SJSA1 (cell line): ENCODE data around the gene SHROOM1. TPM values are rescaled to one million over a fixed set of nuclear protein-coding genes. Genes with fewer than 3 reads are reported as not detected.

Source experiments
- DNase-seq, 2 experiments: peaks; one replicate each; pipeline ENCODE4 v3.0.0-alpha.2; 2015 to 2020; ENCODE audit warnings: low spot score in 2 of 2, low read depth in 1 of 2
- H3K27ac ChIP-seq: fragments of 250-450 bp; sonication (Bioruptor Pico); 2 replicates; pipeline ENCODE4 v1.5.1; 2020; ENCODE audit warnings: mild to moderate bottlenecking, moderate library complexity
- H3K27me3 ChIP-seq: fragments of 250-450 bp; sonication (Bioruptor Pico); replicated peaks from 2 replicates; pipeline ENCODE4 v1.5.1; 2020; ENCODE audit warnings: mild to moderate bottlenecking, moderate library complexity
- H3K36me3 ChIP-seq: fragments of 250-450 bp; sonication (Bioruptor Pico); 2 replicates; pipeline ENCODE4 v1.5.1; 2020; ENCODE audit warnings: mild to moderate bottlenecking
- H3K4me1 ChIP-seq: fragments of 250-450 bp; sonication (Bioruptor Pico); replicated peaks from 2 replicates; pipeline ENCODE4 v1.6.1; 2021; ENCODE audit warnings: mild to moderate bottlenecking
- H3K4me3 ChIP-seq: fragments of 250-450 bp; sonication (Bioruptor Pico); 2 replicates; pipeline ENCODE4 v1.5.1; 2020; ENCODE audit warnings: mild to moderate bottlenecking
- H3K9me3 ChIP-seq: fragments of 250-450 bp; sonication (Bioruptor Pico); replicated peaks from 2 replicates; pipeline ENCODE4 v1.5.1; 2020; ENCODE audit warnings: mild to moderate bottlenecking
- total RNA-seq: library from RNA; depleted of rRNA; stranded (reverse); fragments of >200 nt; shearing (Covaris generic); gene quantifications from 2 replicates; pipeline ENCODE4 v1.2.3, GENCODE V29; 2014

SHROOM1 gene
- total RNA-seq, 1 experiment from 2014 or later: 31.2 TPM

DNA sequence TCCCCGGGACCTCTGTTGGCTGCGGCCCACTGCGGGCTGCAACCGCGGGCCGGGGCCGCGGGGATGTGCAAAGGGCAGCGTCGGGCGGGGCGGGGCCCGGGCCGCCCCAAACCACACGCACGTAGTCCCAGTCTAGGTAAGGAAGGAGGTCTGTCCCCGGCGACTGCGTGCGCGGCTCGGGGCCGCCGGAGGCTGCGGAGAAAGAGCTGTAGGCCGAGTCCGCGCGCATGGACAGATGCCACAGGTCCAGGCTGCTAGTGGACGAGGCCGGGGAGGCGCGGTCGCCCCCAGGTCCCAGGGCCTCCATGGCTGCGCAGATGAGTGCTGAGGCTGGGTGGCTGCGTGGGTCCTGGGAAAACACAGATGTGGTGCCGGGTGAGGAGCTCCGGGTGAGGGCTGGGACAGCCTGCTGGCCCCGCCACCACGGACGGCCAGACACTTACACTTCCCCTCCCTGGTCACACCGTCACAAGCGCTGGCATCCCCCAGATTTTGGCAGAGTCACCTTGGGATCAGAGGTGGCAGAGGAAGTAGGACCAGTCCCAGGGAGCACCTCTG lies 4.5 kb downstream of the SHROOM1 start:
- Histone ChIP-seq H3K9me3 (no peaks in the 10 kb centered on the region), H3K27me3 (no peaks in the 10 kb centered on the region), H3K36me3 (peaks cover 78% of the 10 kb centered on the region), H3K4me3 (no peak overlapping the region), H3K27ac (no peak overlapping the region), H3K4me1 (peaks cover 45% of the 10 kb centered on the region)
- no peak for DNase-seq

DNA sequence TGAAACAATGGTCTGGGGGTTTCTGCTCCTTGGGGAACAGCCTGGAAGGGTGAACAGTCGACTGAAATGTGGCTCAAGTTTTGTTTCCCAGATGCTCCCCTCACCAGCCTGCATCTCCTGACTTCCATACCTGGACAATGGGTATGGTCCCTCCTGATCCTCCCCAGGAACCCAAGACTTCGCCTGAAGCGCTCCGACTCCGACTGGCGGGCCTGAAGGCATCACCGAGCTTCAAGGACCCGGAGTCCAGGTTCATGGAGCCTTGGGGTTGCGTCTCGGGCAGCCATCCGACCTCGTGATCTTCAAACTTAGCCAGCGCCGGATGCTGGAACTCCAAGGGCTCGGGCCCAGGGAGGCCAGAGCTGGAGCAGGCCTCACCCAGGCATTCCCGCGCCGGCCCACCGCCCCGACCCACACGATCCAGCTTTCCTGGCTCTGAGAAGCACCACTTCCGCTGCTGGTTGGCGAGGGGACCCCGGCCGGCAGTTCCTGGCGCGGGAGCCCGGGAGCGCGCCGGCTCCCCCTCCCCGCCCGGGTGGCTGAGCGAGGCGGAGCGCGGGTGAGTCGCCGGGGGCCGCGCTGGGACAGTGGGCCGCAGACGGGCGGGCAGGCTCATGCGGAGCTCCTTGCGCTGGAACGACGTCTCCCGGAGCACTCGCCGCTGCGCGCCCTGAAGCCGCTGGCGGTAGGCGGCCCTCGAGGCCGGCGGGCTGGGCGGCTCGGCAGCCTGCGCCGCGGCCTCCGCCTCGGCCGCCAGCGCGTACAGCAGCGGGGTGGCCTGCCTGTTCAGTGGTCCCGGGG lies 5.2 kb downstream of the SHROOM1 start:
- Histone ChIP-seq H3K9me3 (no peaks in the 10 kb centered on the region), H3K4me3 (no peak overlapping the region), H3K27ac (no peak overlapping the region), H3K27me3 (no peaks in the 10 kb centered on the region), H3K4me1 (peaks cover 48% of the 10 kb centered on the region), H3K36me3 (peaks cover 73% of the 10 kb centered on the region)
- DNase-seq: no peak

DNA sequence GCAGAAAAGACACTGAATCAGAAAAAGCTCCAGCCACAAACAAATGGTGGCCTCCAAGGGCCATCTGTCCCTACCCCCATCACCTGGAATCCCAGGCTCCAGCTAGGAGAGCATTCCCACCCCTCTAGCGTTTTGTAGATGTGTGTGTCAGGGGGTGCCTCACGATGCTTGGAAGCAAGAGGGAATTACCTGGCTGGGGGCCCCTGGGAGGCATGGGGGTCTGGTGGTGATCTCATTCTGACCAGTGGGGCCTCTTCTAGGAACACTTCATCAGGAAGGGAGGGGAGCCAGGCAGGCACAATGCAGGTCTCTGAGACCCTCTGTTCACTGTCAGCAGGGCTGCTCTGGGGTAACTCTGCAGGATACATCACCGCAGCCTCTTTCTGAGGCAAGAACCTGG lies 6.0 kb downstream of the SHROOM1 start:
- Histone ChIP-seq H3K27me3 (no peaks in the 10 kb centered on the region), H3K4me1 (peaks cover 48% of the 10 kb centered on the region), H3K4me3 (no peak overlapping the region), H3K9me3 (no peaks in the 10 kb centered on the region), H3K27ac (no peak overlapping the region), H3K36me3 (peaks cover 64% of the 10 kb centered on the region)
- no peak for DNase-seq

DNA sequence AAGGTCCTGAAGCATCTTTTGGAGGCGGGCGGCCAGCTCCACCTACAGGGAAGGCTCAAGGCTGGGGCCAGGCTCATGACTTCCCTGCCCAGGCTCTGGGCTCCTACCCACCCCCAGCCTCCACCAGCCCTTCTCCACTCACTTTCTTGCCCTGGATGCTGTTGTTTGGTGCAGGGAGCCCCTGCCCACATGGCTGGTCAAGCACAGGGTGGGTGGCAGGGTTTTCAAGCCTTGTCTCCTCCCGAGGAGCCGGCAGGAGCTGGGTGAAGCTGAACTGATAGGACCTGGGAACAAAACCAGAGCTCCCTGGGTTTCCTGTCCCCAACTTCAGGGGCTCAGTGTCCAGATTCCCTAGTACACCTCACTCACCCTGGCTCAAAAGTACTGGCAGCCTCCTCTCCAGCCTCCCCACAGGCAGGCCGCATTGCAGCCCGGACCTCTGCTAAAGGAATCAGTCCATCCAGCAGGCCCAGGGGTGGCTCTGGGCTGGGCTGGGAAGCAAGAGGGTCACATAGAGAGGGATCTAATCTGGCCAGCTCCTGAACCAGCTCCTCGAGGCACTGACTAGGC lies 6.9 kb downstream of the SHROOM1 start:
- H3K36me3 ChIP-seq: peaks cover 56% of the 10 kb centered on the region
- DNase-seq: no peak
- H3K9me3 ChIP-seq: no peaks in the 10 kb centered on the region
- H3K27me3 ChIP-seq: no peaks in the 10 kb centered on the region
- H3K4me3 ChIP-seq: no peak overlapping the region
- H3K27ac ChIP-seq: no peak overlapping the region
- peaks cover 42% of the 10 kb centered on the region for H3K4me1 ChIP-seq

DNA sequence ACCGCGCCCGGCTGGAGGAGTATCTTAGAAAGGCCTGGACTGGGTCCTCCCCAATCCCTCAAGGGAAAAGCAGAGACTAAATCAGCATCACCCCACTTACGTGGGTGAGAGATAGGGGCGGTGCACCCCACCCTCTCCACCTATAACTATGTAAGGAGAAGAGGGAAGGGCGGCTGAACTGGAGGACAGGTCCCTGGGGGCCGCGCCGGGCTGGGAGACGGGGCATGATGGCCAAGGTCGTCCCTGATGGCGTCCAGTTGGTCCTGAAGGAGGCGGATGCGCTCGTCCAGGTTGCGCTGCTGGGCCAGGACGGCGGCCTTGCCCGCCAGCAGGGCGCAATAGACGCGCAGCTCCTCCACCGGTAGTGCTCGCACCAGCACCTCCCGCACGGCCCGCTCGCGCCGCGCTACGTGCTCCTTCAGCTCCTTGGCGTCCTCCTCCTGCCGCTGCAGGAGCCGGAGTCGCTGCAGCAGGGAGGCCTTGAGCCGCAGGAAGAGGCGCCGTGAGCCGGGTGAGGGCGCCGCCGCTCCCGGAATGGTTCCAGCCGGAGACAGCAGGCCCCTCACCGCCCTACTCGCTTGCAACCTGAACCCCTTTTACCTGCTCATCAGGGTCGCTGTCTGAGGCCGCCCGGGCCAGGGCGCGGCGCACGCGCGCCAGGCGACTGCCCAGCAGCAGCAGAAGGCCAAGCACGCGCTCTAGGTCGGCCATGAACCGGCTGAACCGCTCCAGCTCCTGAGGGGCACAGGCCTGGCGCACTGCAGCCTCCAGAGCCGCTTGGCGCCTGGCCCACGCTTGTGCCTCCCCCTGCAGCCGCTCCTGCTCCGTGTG lies 7.6 kb downstream of the SHROOM1 start:
- H3K4me1 ChIP-seq: peaks cover 42% of the 10 kb centered on the region
- no peak overlapping the region for H3K27ac ChIP-seq
- no peaks in the 10 kb centered on the region for H3K27me3 ChIP-seq
- H3K36me3 ChIP-seq: peaks cover 52% of the 10 kb centered on the region
- no peak overlapping the region for H3K4me3 ChIP-seq
- DNase-seq: no peak
- H3K9me3 ChIP-seq: no peaks in the 10 kb centered on the region

DNA sequence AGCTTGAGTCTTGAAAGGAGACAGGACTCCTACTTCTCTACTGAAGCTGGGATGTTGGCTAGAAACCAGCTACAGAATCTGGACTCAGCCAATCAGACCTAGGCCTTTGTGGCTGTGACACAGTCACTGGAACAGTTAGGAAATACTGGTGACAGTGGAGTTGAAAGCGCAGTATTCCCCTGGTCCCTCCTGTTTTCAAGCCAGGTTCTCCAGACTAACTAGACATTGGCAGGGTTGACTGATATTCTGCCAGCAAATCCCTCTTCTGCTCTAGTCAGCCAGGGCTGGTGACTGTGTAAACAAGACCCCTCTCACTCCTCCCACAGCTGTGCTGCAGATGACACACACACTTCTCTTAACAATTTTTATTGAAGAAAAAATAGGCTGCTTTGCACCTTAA lies 8.7 kb downstream of the SHROOM1 start:
- H3K4me3 ChIP-seq: no peak overlapping the region
- no peaks in the 10 kb centered on the region for H3K27me3 ChIP-seq
- no peaks in the 10 kb centered on the region for H3K9me3 ChIP-seq
- H3K4me1 ChIP-seq: peaks cover 39% of the 10 kb centered on the region
- H3K27ac ChIP-seq: peak overlapping the region; percentile 15
- peaks cover 41% of the 10 kb centered on the region for H3K36me3 ChIP-seq
- DNase-seq: peak; percentile 44 to 59

DNA sequence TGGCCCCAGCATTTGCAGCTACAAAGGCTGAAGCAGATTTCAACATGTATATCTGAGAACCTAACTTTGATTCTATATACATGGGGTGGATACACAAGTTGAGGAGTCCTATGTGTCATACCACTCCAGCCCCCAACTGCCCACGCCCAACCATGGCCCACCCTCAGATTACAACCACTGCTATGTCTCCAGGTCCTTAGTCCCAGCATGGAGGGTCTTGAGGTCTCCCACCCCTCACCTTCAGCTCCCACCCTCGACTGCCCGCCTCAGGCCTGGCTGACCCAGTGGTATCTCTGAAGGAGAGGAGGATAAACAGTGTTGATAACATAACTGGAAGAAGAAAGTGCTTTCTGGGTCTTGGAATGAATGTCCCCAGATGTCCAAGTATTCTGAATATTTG lies 9.1 kb downstream of the SHROOM1 start:
- Histone ChIP-seq H3K36me3 (peaks cover 37% of the 10 kb centered on the region), H3K4me3 (no peak overlapping the region), H3K9me3 (no peaks in the 10 kb centered on the region), H3K4me1 (peaks cover 39% of the 10 kb centered on the region), H3K27me3 (no peaks in the 10 kb centered on the region), H3K27ac (peak overlapping the region; percentile 15)
- no peak for DNase-seq

DNA sequence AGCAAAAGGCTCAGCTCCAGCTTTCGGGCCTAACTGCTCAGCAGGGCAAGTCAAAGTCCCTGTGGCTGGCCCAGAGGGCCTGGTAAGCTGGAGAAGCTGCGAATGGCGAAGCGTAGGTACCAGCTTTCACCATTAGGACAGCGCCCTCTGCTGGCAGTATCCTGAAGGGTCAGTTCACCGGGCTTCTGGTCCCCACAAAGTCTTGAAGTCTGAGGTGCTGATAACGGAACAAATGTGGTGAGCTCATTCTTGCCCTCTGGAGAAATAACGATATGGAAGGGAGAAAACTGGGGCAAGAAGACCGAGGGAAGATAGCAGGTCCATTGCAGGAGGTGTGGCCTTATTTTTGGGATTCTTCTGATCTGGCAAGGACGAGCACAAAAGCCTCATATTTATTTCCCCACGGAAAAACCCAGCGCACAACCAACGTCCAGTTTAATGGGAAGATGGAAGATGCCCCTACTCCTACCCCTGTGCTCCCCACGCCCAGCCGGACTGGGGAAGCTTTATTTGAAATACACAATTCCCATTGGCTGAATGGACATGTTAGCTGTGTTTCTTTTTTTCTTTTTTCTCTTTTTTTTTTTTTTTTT lies 10.2 kb downstream of the SHROOM1 start:
- no peak overlapping the region for H3K4me3 ChIP-seq
- peaks cover 35% of the 10 kb centered on the region for H3K4me1 ChIP-seq
- H3K27me3 ChIP-seq: no peaks in the 10 kb centered on the region
- DNase-seq: peak; percentile 88 to 95
- H3K9me3 ChIP-seq: no peaks in the 10 kb centered on the region
- no peak overlapping the region for H3K27ac ChIP-seq
- peaks cover 29% of the 10 kb centered on the region for H3K36me3 ChIP-seq

DNA sequence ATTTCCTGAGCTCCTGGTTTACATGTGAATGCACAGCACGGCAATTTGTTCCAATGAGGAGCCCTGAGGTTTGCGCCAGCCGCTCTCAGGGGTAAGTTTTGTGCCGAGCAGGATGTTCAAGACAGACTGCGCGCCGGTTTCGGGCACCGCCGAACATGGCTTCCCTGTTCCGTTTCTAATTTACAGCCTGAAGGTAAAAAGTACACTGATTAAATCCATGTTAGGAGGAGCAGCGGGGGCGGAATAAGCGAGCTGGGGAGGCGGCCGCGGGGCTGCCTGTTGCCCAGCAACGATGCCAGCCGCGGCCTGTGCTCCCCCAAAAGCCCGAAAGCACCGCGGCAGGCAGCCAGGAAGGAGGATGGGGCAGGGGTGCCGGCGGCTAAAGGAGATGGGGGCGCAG lies 11.0 kb downstream of the SHROOM1 start:
- Histone ChIP-seq H3K27me3 (no peaks in the 10 kb centered on the region), H3K9me3 (no peaks in the 10 kb centered on the region), H3K27ac (no peak overlapping the region), H3K36me3 (peaks cover 21% of the 10 kb centered on the region), H3K4me1 (peaks cover 35% of the 10 kb centered on the region), H3K4me3 (no peak overlapping the region)
- no peak for DNase-seq

DNA sequence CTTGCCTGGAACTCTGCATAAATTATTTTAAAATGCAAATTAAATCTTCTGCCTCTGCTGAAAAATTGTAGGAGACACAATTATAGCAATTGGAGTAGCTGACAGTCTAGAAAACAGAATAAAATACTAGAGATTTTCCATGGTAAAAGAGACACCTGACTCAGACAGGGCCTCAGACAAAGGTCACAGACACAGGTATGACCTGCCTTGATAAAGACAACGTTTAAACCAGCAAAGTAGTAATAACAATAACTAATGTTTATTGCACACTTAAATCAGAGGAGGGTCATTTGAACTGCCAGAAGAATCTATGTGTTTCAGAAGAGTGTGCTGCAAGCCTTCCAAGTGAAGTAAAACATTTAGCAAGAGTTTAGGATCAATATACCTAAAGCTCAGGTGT lies 13.4 kb downstream of the SHROOM1 start:
- Histone ChIP-seq H3K36me3 (no peaks in the 10 kb centered on the region; the same call in 1 of the 2 replicates), H3K9me3 (no peaks in the 10 kb centered on the region), H3K4me1 (peaks cover 42% of the 10 kb centered on the region), H3K27ac (no peak overlapping the region), H3K4me3 (no peak overlapping the region), H3K27me3 (peaks cover 16% of the 10 kb centered on the region)
- no peak for DNase-seq

DNA sequence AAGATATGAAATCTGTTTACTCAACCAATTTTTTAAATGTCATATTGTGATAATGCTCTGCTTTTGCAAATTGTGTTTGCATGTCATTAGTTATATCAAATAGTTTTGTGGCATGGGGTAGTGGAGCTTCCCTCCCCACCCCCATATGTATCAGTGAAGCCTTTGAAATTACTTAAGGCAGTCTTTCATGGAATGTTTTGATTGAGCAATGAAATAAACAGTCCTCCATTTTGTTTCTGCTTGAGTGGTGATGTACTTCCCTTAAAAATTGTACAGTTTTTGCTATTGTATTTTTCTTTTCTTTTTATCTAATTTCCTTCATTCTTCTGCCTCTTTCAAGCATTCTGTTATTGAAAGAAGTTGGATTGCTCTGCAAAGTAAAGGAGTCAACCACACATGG lies 13.9 kb downstream of the SHROOM1 start:
- no peak overlapping the region for H3K4me3 ChIP-seq
- H3K9me3 ChIP-seq: no peaks in the 10 kb centered on the region
- no peak for DNase-seq
- H3K27me3 ChIP-seq: peaks cover 21% of the 10 kb centered on the region
- peaks cover 38% of the 10 kb centered on the region for H3K4me1 ChIP-seq
- no peak overlapping the region for H3K27ac ChIP-seq
- H3K36me3 ChIP-seq: no peaks in the 10 kb centered on the region; the same call in 1 of the 2 replicates

DNA sequence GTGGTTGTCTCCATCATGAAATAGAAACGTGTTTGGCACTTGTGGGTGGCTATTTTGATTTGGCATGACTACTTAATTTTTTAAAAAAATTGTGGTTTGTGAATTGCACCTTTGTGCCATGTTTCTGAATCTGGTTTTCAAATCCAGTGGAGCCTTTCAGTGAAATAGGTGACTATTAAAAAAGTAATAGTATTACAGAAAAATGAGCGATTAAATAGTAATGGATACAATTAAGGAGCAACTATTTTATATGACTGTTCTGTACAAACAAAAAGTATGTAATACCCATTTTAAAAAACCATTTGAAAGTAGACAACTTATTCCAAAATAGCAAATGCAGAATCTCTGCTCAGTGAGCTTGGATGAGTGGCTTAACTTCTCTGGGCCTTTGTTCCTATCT lies 14.4 kb downstream of the SHROOM1 start:
- Histone ChIP-seq H3K4me3 (no peak overlapping the region), H3K9me3 (no peaks in the 10 kb centered on the region), H3K27me3 (peaks cover 25% of the 10 kb centered on the region), H3K27ac (no peak overlapping the region), H3K36me3 (no peaks in the 10 kb centered on the region), H3K4me1 (peaks cover 33% of the 10 kb centered on the region)
- DNase-seq: no peak

DNA sequence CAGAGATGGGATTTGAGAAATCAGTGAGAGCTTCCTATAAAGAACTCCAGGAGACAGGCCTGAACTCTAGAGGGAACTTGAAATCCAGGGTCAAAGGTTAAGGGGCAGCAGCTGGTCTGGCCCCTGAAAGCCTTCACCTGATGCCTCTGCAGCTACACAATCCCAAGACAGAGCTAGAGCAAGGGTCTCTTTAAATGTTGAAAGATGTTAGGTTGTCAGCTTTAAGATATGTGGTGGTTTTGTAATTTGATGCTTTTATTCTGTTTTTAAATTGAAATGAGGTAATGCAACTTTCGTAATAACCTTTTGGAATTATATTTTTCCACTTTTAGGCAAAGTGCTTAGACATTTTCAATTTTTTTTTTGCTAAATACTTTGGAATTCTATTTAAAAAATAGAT lies 15.0 kb downstream of the SHROOM1 start:
- peaks cover 27% of the 10 kb centered on the region for H3K4me1 ChIP-seq
- no peaks in the 10 kb centered on the region for H3K36me3 ChIP-seq
- no peaks in the 10 kb centered on the region for H3K9me3 ChIP-seq
- peaks cover 27% of the 10 kb centered on the region for H3K27me3 ChIP-seq
- H3K27ac ChIP-seq: no peak overlapping the region
- no peak for DNase-seq
- H3K4me3 ChIP-seq: no peak overlapping the region
